HG02588 (cell line): ENCODE data around the gene CASK.

Experiments
- ATAC-seq: cut with Tn5 transposase; IDR thresholded peaks from one replicate; pipeline ENCODE4 v1.9.1; 2021; ENCODE audit warnings: mild to moderate bottlenecking, moderate library complexity; ENCODE audit not compliant: unreplicated experiment

Gene CASK

DNA sequence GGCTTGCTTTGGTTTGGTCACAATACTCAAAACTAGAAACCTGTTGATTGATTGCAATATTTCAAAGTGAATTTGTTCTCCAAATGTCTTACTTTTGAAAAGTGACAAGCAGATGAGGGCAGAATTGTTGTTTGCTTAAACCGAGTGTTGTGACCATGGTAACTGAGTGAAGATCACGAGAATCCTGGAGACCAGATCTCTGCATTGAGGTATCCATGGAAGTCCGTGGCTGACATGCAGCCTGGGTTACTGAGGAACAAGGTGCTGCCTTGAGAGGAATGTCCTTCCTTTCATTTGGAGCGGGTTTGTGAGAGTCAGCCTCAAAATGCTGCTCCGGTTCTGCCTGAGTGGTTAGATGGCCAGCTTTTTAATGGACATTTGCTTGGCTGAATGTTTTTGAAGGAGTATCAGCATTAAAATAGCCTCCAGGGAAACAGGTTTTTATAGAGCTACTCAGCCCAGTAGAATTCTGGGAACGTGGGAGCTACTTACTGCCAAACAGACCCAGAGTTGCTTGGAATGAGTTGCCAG is 444.9 kb downstream of the CASK start:
- no peak for ATAC-seq

DNA sequence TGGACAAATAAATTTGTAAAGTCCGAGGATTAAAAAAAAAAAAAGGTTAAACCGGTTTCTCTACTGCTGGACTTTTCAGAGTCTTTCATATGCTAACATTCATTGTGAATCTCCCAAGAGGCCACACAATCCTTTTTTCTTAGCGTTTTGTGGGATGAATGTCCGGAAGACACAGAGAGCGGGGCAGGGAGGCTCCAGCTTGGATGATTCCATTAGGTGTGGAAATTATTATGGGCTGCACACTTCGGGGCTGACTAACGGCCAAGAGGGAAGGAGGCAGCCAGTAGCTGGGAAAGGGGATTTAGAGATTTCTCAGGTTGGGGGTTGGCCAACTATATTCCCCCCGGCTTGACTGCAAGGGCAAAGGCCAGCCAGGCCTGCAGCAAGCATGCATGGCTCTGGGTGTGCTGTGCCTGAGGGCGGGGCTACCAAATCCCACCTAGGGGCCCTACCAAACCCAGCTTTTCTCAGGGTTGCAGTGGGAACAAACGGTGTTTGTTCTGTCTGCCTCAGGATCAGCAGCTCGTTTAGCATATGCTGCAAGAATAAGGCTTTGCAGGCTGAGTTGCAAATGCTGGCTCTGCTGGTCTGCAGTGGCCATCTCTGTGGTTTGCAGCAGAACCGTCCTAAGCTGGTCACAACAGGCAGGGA is 447.6 kb downstream of the CASK start:
- ATAC-seq, result no peak

DNA sequence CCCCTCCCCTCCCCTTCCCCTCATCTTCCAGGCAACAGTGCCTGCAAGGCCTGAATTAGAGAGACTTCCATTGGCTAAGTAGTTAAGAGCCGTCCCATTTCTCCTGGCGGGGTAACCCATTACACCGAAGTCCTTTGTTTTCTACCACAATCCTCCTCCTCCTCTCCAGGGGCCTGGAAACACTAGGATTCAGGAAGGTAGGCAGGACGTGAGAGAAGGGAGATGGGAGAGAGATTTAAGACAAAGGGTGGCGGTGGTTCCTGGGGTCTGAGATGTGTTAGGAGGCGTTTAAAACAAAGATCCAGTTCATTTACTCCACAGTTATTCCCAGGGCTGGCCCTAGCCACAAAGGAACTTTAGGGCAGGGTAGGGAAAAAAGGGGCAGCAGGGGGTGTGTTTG is 448.2 kb downstream of the CASK start:
- no peak for ATAC-seq

DNA sequence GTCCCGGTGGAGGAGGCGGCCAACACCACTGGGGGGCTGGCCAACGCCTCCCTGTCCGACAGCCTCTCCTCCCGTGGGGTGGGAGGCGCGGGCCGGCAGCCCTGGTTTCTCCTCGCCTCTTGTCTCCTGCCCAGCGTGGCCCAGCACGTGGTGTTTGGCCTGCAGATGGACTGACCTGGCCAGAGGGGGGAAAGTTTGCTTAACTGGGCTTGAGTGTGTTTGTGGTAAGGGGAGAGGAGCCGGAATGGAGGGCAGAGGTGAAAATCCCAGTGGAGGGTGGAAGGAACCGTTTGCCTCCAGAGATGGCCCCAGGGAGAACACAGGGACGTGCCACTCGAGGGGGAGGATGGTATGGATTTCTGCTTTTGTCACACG is 448.6 kb downstream of the CASK start:
- ATAC-seq, result no peak

DNA sequence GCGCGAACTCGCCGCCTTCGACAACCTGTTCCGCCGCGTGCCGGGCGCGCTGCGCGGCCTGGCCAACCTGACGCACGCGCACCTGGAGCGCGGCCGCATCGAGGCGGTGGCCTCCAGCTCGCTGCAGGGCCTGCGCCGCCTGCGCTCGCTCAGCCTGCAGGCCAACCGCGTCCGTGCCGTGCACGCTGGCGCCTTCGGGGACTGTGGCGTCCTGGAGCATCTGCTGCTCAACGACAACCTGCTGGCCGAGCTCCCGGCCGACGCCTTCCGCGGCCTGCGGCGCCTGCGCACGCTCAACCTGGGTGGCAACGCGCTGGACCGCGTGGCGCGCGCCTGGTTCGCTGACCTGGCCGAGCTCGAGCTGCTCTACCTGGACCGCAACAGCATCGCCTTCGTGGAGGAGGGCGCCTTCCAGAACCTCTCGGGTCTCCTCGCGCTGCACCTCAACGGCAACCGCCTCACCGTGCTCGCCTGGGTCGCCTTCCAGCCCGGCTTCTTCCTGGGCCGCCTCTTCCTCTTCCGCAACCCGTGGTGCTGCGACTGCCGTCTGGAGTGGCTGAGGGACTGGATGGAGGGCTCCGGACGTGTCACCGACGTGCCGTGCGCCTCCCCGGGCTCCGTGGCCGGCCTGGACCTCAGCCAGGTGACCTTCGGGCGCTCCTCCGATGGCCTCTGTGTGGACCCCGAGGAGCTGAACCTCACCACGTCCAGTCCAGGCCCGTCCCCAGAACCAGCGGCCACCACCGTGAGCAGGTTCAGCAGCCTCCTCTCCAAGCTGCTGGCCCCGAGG is 449.2 kb downstream of the CASK start:
- ATAC-seq, result no peak

DNA sequence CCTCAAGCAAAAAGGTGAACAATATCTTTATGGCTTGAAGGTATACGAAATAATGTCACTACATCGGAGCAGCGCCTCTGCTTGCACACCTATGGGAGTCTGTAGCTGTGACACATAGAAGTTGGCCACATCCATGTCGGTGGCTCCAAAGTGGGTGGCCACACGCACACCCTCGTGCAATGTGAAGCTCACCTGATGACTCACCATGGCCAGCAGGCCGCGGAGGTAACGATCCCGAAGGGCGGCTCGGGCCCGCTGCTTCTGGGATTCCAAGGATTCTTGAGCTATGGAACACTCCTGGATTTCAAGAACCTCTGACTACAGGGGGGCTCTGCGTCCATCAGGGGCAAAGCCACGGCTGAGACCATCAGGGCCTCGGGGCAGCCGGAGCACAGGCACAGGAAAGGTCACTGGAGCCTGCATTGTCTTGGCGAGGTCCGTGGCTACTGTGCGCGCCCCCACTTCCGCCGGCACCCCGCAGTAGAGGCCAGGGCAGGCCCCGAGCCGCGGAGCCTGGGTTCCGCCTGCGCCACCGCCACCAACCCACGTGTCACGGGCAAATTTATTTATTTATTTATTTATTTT is 451.0 kb downstream of the CASK start:
- no peak for ATAC-seq

DNA sequence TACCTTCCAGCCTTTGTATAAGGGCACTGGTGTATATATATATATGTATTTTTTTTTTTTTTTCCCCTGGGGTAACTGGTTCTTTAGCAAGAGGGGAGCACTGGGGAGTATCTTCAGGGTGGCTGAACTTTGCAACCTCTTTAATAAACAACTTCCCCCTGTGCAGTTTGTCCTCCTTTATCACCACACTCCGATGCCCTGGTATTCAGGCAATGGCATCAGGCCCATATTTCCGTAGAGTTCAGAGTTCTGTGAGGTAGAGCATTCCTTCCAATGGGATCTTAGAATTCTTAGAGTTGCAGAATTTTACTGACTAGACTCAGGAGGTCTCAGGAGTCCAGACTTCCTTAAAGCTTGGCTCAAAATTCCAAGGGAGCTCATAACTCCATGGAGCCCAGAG is 451.6 kb downstream of the CASK start:
- ATAC-seq, result no peak

DNA sequence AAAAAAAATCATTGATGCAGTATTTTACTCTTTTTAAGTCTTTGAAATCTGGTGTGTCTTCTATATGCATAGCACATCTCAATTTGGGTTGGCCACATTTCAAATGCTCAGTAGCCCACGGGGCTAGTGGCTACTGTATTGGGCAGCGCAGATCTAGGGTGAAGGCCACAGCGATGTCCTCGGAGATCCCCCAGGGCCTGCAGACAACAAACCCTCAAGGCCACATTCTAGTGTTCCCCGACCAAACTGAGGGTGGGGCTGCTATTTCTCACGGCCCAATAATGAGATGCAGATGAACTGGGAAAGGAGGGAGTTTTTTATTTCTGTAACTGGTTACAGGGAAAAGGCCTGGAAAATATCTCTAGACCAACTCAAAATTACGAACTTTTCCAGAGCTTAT is 452.6 kb downstream of the CASK start:
- ATAC-seq, result no peak

DNA sequence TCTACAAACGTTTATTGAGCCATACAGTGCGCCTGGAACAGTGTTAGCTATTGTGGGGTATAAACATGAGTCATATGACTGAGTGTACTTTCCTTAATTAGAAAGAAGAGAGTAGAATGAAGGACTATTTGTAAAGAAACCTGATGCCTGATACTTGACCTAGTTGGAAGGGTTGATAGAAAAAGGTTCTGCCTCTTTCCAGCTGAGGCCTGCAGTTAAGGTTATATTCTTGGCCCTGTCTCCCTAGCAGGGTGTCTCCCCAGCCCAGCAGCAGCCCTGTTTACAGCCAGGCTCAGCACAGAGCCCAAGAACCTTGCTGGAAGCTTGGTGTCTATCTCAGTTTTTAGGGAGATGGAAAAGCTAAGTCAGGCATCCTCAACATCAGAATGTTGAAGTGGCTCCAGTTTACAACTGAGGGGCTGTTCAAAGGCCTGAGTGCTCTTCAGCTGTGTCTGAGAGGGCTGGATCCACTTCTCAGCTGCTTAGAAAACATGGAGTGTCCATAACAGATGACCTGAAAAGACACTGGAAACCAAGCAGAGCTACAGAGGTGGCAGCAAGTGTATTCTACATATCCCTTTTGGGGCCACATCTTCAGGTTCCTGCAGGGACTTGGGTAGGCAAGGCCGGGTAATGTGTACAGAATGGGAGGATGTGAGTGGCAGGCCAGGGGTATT is 454.6 kb downstream of the CASK start:
- ATAC-seq, result no peak
